Erythroblast (primary cell): ENCODE data around the gene NMRK2.

Experiments used
- GATA1 ChIP-seq: IDR thresholded peaks from 2 replicates; pipeline ENCODE4 v1.6.1; 2011; ENCODE audit warnings: low read depth, mild to moderate bottlenecking, control low read depth, low read length, moderate library complexity
- POLR2A ChIP-seq: IDR thresholded peaks from 2 replicates; pipeline ENCODE4 v1.6.1; 2011; ENCODE audit warnings: mild to moderate bottlenecking, low read length

GRCh38 chr19:3961007-3961406 lies 28.1 kb downstream of the NMRK2 start:
- no peak for TF ChIP-seq POLR2A
- TF ChIP-seq GATA1 = no peak
